SK-N-SH treated with all-trans-retinoic acid at 6 μM for 48 hours (cell line): ENCODE results near the gene CYP3A7.

Experiments used
- CSDC2 ChIP-seq: fragments of 250-450 bp; sonication (Bioruptor Pico); IDR thresholded peaks from 2 replicates; pipeline ENCODE4 v1.5.0; 2020; ENCODE audit warnings: mild to moderate bottlenecking, moderate library complexity
- ESRRG ChIP-seq: fragments of 250-450 bp; sonication (Bioruptor Pico); IDR thresholded peaks from 2 replicates; pipeline ENCODE4 v1.6.1; 2021; ENCODE audit warnings: mild to moderate bottlenecking
- OSR1 ChIP-seq: fragments of 250-450 bp; sonication (Bioruptor Pico); IDR thresholded peaks from 2 replicates; pipeline ENCODE4 v1.8.0; 2022; ENCODE audit warnings: moderate library complexity, mild to moderate bottlenecking, inconsistent platforms
- RARB ChIP-seq: fragments of 250-450 bp; sonication (Bioruptor Pico); IDR thresholded peaks from 2 replicates; pipeline ENCODE4 v1.8.0; 2021; ENCODE audit warnings: mild to moderate bottlenecking, moderate library complexity
- TCF4 ChIP-seq: fragments of 250-450 bp; sonication (Bioruptor Pico); IDR thresholded peaks from 2 replicates; pipeline ENCODE4 v1.8.0; 2021; ENCODE audit warnings: mild to moderate bottlenecking, moderate library complexity, borderline replicate concordance
- ZFP30 ChIP-seq: fragments of 450-650 bp; formaldehyde crosslinking; IDR thresholded peaks from 2 replicates; pipeline ENCODE4 v1.5.0; 2022; ENCODE audit warnings: mild to moderate bottlenecking, moderate library complexity
- ZNF70 ChIP-seq: fragments of 450-650 bp; formaldehyde crosslinking; IDR thresholded peaks from 2 replicates; pipeline ENCODE4 v1.5.0; 2020; ENCODE audit warnings: mild to moderate bottlenecking, moderate library complexity
- TF ChIP-seq, protein P1 (sequence below): fragments of 250-450 bp; sonication (Bioruptor Pico); IDR thresholded peaks from 2 replicates; pipeline ENCODE4 v1.5.1; 2021; ENCODE audit warnings: mild to moderate bottlenecking, moderate library complexity
- TF ChIP-seq, protein P2 (sequence below): fragments of 250-450 bp; sonication (Bioruptor Pico); IDR thresholded peaks from 2 replicates; pipeline ENCODE4 v1.8.0; 2020; ENCODE audit warnings: mild to moderate bottlenecking, moderate library complexity, borderline replicate concordance

DNA sequence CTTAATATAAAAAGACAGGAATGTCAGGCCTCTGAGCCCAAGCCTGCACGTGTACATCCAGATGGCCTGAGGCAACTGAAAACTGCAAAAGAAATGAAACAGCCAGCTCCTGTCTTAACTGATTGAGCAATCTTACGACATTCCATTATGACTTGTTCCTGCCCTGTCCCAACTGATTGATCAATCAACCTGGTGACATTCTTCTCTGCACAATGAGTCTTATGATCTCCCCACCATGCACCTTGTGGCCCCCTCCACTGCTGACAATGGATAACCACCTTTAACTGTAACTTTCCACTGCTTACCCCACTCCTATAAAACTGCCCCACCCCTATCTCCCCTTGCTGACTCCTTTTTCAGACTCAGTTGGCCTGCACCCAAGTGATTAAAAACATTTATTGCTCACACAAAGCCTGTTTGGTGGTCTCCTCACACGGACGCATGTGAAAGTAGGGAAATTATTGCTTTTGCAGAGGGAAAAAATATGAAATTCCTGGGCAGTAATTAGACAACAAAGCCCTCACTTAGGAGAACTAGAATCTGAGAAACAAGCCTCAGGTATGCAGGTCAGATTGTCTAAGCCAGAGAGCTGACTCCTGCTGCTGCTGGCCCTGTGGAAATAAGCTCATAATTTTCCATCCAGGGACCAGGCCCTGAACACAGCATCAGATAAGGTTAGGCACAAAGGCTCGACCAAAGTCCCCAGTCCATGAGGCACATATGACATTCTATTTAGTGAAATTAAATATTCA is 5.3 kb downstream of the CYP3A7 start:
- TF ChIP-seq ZNF70 (CRISPR knock-in tag) (no peak), TCF4 (CRISPR knock-in tag) (no peak), ZFP30 (CRISPR knock-in tag) (no peak), RARB (CRISPR knock-in tag) (no peak), CSDC2 (CRISPR knock-in tag) (no peak), OSR1 (CRISPR knock-in tag) (no peak), ESRRG (CRISPR knock-in tag) (no peak)
- TF ChIP-seq, protein P1, sequence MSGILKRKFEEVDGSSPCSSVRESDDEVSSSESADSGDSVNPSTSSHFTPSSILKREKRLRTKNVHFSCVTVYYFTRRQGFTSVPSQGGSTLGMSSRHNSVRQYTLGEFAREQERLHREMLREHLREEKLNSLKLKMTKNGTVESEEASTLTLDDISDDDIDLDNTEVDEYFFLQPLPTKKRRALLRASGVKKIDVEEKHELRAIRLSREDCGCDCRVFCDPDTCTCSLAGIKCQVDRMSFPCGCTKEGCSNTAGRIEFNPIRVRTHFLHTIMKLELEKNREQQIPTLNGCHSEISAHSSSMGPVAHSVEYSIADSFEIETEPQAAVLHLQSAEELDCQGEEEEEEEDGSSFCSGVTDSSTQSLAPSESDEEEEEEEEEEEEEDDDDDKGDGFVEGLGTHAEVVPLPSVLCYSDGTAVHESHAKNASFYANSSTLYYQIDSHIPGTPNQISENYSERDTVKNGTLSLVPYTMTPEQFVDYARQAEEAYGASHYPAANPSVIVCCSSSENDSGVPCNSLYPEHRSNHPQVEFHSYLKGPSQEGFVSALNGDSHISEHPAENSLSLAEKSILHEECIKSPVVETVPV (CRISPR knock-in tag) = no peak
- TF ChIP-seq, protein P2, sequence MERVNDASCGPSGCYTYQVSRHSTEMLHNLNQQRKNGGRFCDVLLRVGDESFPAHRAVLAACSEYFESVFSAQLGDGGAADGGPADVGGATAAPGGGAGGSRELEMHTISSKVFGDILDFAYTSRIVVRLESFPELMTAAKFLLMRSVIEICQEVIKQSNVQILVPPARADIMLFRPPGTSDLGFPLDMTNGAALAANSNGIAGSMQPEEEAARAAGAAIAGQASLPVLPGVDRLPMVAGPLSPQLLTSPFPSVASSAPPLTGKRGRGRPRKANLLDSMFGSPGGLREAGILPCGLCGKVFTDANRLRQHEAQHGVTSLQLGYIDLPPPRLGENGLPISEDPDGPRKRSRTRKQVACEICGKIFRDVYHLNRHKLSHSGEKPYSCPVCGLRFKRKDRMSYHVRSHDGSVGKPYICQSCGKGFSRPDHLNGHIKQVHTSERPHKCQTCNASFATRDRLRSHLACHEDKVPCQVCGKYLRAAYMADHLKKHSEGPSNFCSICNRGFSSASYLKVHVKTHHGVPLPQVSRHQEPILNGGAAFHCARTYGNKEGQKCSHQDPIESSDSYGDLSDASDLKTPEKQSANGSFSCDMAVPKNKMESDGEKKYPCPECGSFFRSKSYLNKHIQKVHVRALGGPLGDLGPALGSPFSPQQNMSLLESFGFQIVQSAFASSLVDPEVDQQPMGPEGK (CRISPR knock-in tag) = no peak
